ENCODE measurements around the gene JOSD1.

Gene JOSD1

GRCh38 chr22:38732251-38732815 is 31.6 kb upstream of the JOSD1 start:
- DNase-seq, result no peak

GRCh38 chr22:38731703-38732161 is 31.0 kb upstream of the JOSD1 start:
- DNase-seq, result no peak

GRCh38 chr22:38730411-38730871 is 29.7 kb upstream of the JOSD1 start:
- no peak for DNase-seq

- no peak for DNase-seq
Observed at GRCh38 chr22:38729946-38730345, 29.2 kb upstream of the JOSD1 start.

- no peak for DNase-seq
Observed at GRCh38 chr22:38728871-38729796, 28.4 kb upstream of the JOSD1 start.

- no peak for DNase-seq
Observed at GRCh38 chr22:38727530-38728451, 27.0 kb upstream of the JOSD1 start.

GRCh38 chr22:38727123-38727522 is 26.4 kb upstream of the JOSD1 start:
- DNase-seq, result no peak

- DNase-seq, result no peak
Observed at GRCh38 chr22:38725900-38726655, 25.3 kb upstream of the JOSD1 start.

GRCh38 chr22:38724926-38725571 is 24.3 kb upstream of the JOSD1 start:
- DNase-seq, result no peak

GRCh38 chr22:38724176-38724575 is 23.4 kb upstream of the JOSD1 start:
- DNase-seq, result no peak

- DNase-seq, result no peak
Observed at GRCh38 chr22:38721551-38721950, 20.8 kb upstream of the JOSD1 start.

- no peak for DNase-seq
Observed at GRCh38 chr22:38720350-38720749, 19.6 kb upstream of the JOSD1 start.

- DNase-seq, result no peak
Observed at GRCh38 chr22:38719196-38719595, 18.5 kb upstream of the JOSD1 start.

GRCh38 chr22:38718414-38718813 is 17.7 kb upstream of the JOSD1 start:
- DNase-seq, result no peak

GRCh38 chr22:38717244-38717643 is 16.5 kb upstream of the JOSD1 start:
- no peak for DNase-seq

- DNase-seq, result no peak
Observed at GRCh38 chr22:38716826-38717225, 16.1 kb upstream of the JOSD1 start.

- no peak for DNase-seq
Observed at GRCh38 chr22:38716271-38716670, 15.5 kb upstream of the JOSD1 start.

GRCh38 chr22:38715852-38716251 is 15.1 kb upstream of the JOSD1 start:
- DNase-seq, result no peak

- no peak for DNase-seq
Observed at GRCh38 chr22:38715176-38715764, 14.5 kb upstream of the JOSD1 start.

- no peak for DNase-seq
Observed at GRCh38 chr22:38713921-38714320, 13.2 kb upstream of the JOSD1 start.

- no peak for DNase-seq
Observed at GRCh38 chr22:38712486-38713207, 11.9 kb upstream of the JOSD1 start.

All from NK-92 treated with Interleukin-12 subunit alpha and Interleukin-12 subunit beta, amount 100 ng/mL, for 24 hours (cell line).